ENCODE measurements around the gene C1R.

C1R gene

GRCh38 chr12:7136071-7136470 lies 43.8 kb upstream of the C1R start:
- no peaks in the 10 kb centered on the region for H3K9me3 ChIP-seq
- peaks cover 18% of the 10 kb centered on the region for H3K27me3 ChIP-seq
- peaks cover 55% of the 10 kb centered on the region for H3K36me3 ChIP-seq
- H3K27ac ChIP-seq: no peak overlapping the region
- TF ChIP-seq CTCF (IDR thresholded peaks at IDR 0.05): no peak
- H3K4me1 ChIP-seq (ENCODE audit: control insufficient read depth in 1 of 2, insufficient read depth in 1 of 2, low read depth in 1 of 2, low read length in 1 of 2): peaks cover 2 to 6% of the 10 kb centered on the region in 2 experiments
- H3K4me3 ChIP-seq (ENCODE audit: low read depth in 1 of 2, low read length in 1 of 2): no peak overlapping the region

GRCh38 chr12:7134396-7135166 lies 42.3 kb upstream of the C1R start:
- H3K27me3 ChIP-seq: peaks cover 33% of the 10 kb centered on the region
- peaks cover 47% of the 10 kb centered on the region for H3K36me3 ChIP-seq
- no peak overlapping the region for H3K4me3 ChIP-seq (ENCODE audit: low read depth in 1 of 2, low read length in 1 of 2)
- no peak overlapping the region for H3K27ac ChIP-seq
- no peaks in the 10 kb centered on the region for H3K9me3 ChIP-seq
- peaks cover 15 to 17% of the 10 kb centered on the region in 2 experiments for H3K4me1 ChIP-seq (ENCODE audit: control insufficient read depth in 1 of 2, insufficient read depth in 1 of 2, low read depth in 1 of 2, low read length in 1 of 2)
- TF ChIP-seq CTCF (IDR thresholded peaks at IDR 0.05): no peak

- no peaks in the 10 kb centered on the region for H3K9me3 ChIP-seq
- H3K4me3 ChIP-seq (ENCODE audit: low read depth in 1 of 2, low read length in 1 of 2): no peak overlapping the region
- no peak for TF ChIP-seq CTCF (IDR thresholded peaks at IDR 0.05)
Measured at GRCh38 chr12:7131502-7131866, 39.2 kb upstream of the C1R start.

GRCh38 chr12:7130701-7131501 lies 38.7 kb upstream of the C1R start:
- no peaks in the 10 kb centered on the region for H3K9me3 ChIP-seq
- H3K4me1 ChIP-seq (ENCODE audit: control insufficient read depth in 1 of 2, insufficient read depth in 1 of 2, low read depth in 1 of 2, low read length in 1 of 2): peaks cover 19 to 20% of the 10 kb centered on the region in 2 experiments
- TF ChIP-seq CTCF (IDR thresholded peaks at IDR 0.05): no peak
- H3K27ac ChIP-seq: no peak overlapping the region
- peaks cover 31% of the 10 kb centered on the region for H3K36me3 ChIP-seq
- peaks cover 52% of the 10 kb centered on the region for H3K27me3 ChIP-seq
- H3K4me3 ChIP-seq (ENCODE audit: low read depth in 1 of 2, low read length in 1 of 2): peak overlapping the region; percentile 56 to 64

More at GRCh38 chr12:7131502-7131866, 39.2 kb upstream of the C1R start:
- peaks cover 36% of the 10 kb centered on the region for H3K36me3 ChIP-seq
- H3K27ac ChIP-seq: no peak overlapping the region
- H3K4me1 ChIP-seq (ENCODE audit: control insufficient read depth in 1 of 2, insufficient read depth in 1 of 2, low read depth in 1 of 2, low read length in 1 of 2): peaks cover 19 to 20% of the 10 kb centered on the region in 2 experiments
- H3K27me3 ChIP-seq: peaks cover 52% of the 10 kb centered on the region

GRCh38 chr12:7129872-7130691 lies 37.8 kb upstream of the C1R start, which contains the start of gene CLSTN3:
Gene CLSTN3 (plus strand): TSS chr12:7130371. CDS start chr12:7130649, 278 bp downstream.
- Histone ChIP-seq H3K27ac (no peak within 1 kb of the TSS), H3K4me1 (ENCODE audit: control insufficient read depth in 1 of 2, insufficient read depth in 1 of 2, low read depth in 1 of 2, low read length in 1 of 2) (peaks cover 19 to 20% of the 10 kb centered on the region in 2 experiments), H3K4me3 (ENCODE audit: low read depth in 1 of 2, low read length in 1 of 2) (peak within 1 kb of the TSS; percentile 56 to 64), H3K27me3 (peaks cover 52% of the 10 kb centered on the region), H3K9me3 (no peaks in the 10 kb centered on the region), H3K36me3 (peaks cover 22% of the 10 kb centered on the region)
- no peak for TF ChIP-seq CTCF (IDR thresholded peaks at IDR 0.05)

Data from neutrophil (primary cell).